HG03460 (cell line): ENCODE measurements around the gene BNIP5.

Experiments
- ATAC-seq: cut with Tn5 transposase; IDR thresholded peaks from one replicate; pipeline ENCODE4 v1.9.1; 2021; ENCODE audit not compliant: unreplicated experiment

BNIP5 gene

GRCh38 chr6:36336779-36337241 lies at the start of gene BNIP5:
Gene BNIP5 (minus strand): TSS chr6:36336888. CDS start chr6:36330690, 6,198 bp downstream.
- no peak for ATAC-seq

- no peak for ATAC-seq
Measured at GRCh38 chr6:36384095-36384494, 47.4 kb upstream of the BNIP5 start.

GRCh38 chr6:36383606-36384005 lies 46.9 kb upstream of the BNIP5 start:
- no peak for ATAC-seq

- no peak for ATAC-seq
Measured at GRCh38 chr6:36382976-36383375, 46.3 kb upstream of the BNIP5 start.

GRCh38 chr6:36381502-36382389 lies 45.1 kb upstream of the BNIP5 start:
- ATAC-seq = no peak

- no peak for ATAC-seq
Measured at GRCh38 chr6:36380166-36380565, 43.5 kb upstream of the BNIP5 start.

GRCh38 chr6:36378936-36379335 lies 42.2 kb upstream of the BNIP5 start:
- no peak for ATAC-seq

GRCh38 chr6:36378243-36378920 lies 41.7 kb upstream of the BNIP5 start:
- ATAC-seq = no peak

- ATAC-seq = no peak
Measured at GRCh38 chr6:36377594-36377993, 40.9 kb upstream of the BNIP5 start.

GRCh38 chr6:36376742-36377141 lies 40.1 kb upstream of the BNIP5 start:
- ATAC-seq = no peak

- no peak for ATAC-seq
Measured at GRCh38 chr6:36376183-36376582, 39.5 kb upstream of the BNIP5 start.

- no peak for ATAC-seq
Measured at GRCh38 chr6:36375644-36376155, 39.0 kb upstream of the BNIP5 start.

GRCh38 chr6:36374972-36375371 lies 38.3 kb upstream of the BNIP5 start:
- no peak for ATAC-seq

- no peak for ATAC-seq
Measured at GRCh38 chr6:36374194-36374593, 37.5 kb upstream of the BNIP5 start.

GRCh38 chr6:36373368-36374019 lies 36.8 kb upstream of the BNIP5 start:
- no peak for ATAC-seq

GRCh38 chr6:36372088-36372487 lies 35.4 kb upstream of the BNIP5 start:
- ATAC-seq = no peak

GRCh38 chr6:36371211-36371610 lies 34.5 kb upstream of the BNIP5 start:
- ATAC-seq = no peak

- ATAC-seq = no peak
Measured at GRCh38 chr6:36370638-36371037, 34.0 kb upstream of the BNIP5 start.

- ATAC-seq = no peak
Measured at GRCh38 chr6:36368921-36369865, 32.5 kb upstream of the BNIP5 start.

GRCh38 chr6:36368421-36368820 lies 31.7 kb upstream of the BNIP5 start:
- no peak for ATAC-seq
